ENCODE measurements around the gene BOD1L2. TPM values are rescaled to one million over a fixed set of nuclear protein-coding genes. Genes with fewer than 3 reads are reported as not detected.

The BOD1L2 gene
- total RNA-seq, 1 donor from 2014 or later: not detected

- DNase-seq (no peak), ATAC-seq (no peak)
- Histone ChIP-seq H3K4me3 (no peak overlapping the region), H3K9me3 (no peaks in the 10 kb centered on the region), H3K27ac (no peak overlapping the region), H3K4me1 (no peaks in the 10 kb centered on the region), H3K27me3 (no peaks in the 10 kb centered on the region), H3K36me3 (no peaks in the 10 kb centered on the region)
- intact Hi-C loops (cut with DNase I): no loop called here
- no peak for TF ChIP-seq CTCF (IDR thresholded peaks at IDR 0.05)
Measured at GRCh38 chr18:57175532-57175931, 28.6 kb downstream of the BOD1L2 start.

GRCh38 chr18:57185434-57185833, 38.5 kb downstream of the BOD1L2 start:
- Histone ChIP-seq H3K4me1 (no peaks in the 10 kb centered on the region), H3K27ac (no peak overlapping the region), H3K36me3 (no peaks in the 10 kb centered on the region), H3K27me3 (no peaks in the 10 kb centered on the region), H3K9me3 (peaks cover 25% of the 10 kb centered on the region), H3K4me3 (no peak overlapping the region)
- ATAC-seq: no peak
- intact Hi-C loops (cut with DNase I): no loop called here
- no peak for DNase-seq
- TF ChIP-seq CTCF (IDR thresholded peaks at IDR 0.05): no peak

- intact Hi-C loops (cut with DNase I): no loop called here
- H3K27me3 ChIP-seq: no peaks in the 10 kb centered on the region
- ATAC-seq: no peak
Measured at GRCh38 chr18:57188851-57189557, 42.1 kb downstream of the BOD1L2 start.

GRCh38 chr18:57190026-57190425, 43.1 kb downstream of the BOD1L2 start:
- no peak for ATAC-seq
- intact Hi-C loops (cut with DNase I): no loop called here
- H3K27ac ChIP-seq: no peak overlapping the region
- no peaks in the 10 kb centered on the region for H3K36me3 ChIP-seq
- H3K4me3 ChIP-seq: no peak overlapping the region
- no peaks in the 10 kb centered on the region for H3K4me1 ChIP-seq
- no peak for TF ChIP-seq CTCF (IDR thresholded peaks at IDR 0.05)
- H3K27me3 ChIP-seq: no peaks in the 10 kb centered on the region
- H3K9me3 ChIP-seq: peaks cover 10% of the 10 kb centered on the region
- no peak for DNase-seq

More at GRCh38 chr18:57188851-57189557, 42.1 kb downstream of the BOD1L2 start:
- DNase-seq: no peak
- Histone ChIP-seq H3K4me3 (no peak overlapping the region), H3K4me1 (no peaks in the 10 kb centered on the region), H3K9me3 (peaks cover 12% of the 10 kb centered on the region), H3K27ac (no peak overlapping the region), H3K36me3 (no peaks in the 10 kb centered on the region)
- no peak for TF ChIP-seq CTCF (IDR thresholded peaks at IDR 0.05)

GRCh38 chr18:57194070-57194469, 47.2 kb downstream of the BOD1L2 start:
- no peak for TF ChIP-seq CTCF (IDR thresholded peaks at IDR 0.05)
- H3K9me3 ChIP-seq: no peaks in the 10 kb centered on the region
- DNase-seq (no peak), ATAC-seq (no peak)
- H3K4me3 ChIP-seq: no peak overlapping the region
- H3K27ac ChIP-seq: no peak overlapping the region
- no peaks in the 10 kb centered on the region for H3K4me1 ChIP-seq
- intact Hi-C loops (cut with DNase I): no loop called here
- no peaks in the 10 kb centered on the region for H3K27me3 ChIP-seq
- no peaks in the 10 kb centered on the region for H3K36me3 ChIP-seq

- no peak for ATAC-seq
- H3K9me3 ChIP-seq: no peaks in the 10 kb centered on the region
- H3K36me3 ChIP-seq: no peaks in the 10 kb centered on the region
- H3K4me3 ChIP-seq: no peak overlapping the region
- no peaks in the 10 kb centered on the region for H3K4me1 ChIP-seq
- intact Hi-C loops (cut with DNase I): no loop called here
- TF ChIP-seq CTCF (IDR thresholded peaks at IDR 0.05): no peak
- no peaks in the 10 kb centered on the region for H3K27me3 ChIP-seq
- no peak for DNase-seq
- no peak overlapping the region for H3K27ac ChIP-seq
Measured at GRCh38 chr18:57194622-57195021, 47.7 kb downstream of the BOD1L2 start.

All from upper lobe of right lung (tissue), 1 donor.